Measurements from ENCODE around the gene MAPRE3.
A peak's percentile ranks its signal among the peaks of the same experiment; 100 is the strongest.

Gene MAPRE3

DNA sequence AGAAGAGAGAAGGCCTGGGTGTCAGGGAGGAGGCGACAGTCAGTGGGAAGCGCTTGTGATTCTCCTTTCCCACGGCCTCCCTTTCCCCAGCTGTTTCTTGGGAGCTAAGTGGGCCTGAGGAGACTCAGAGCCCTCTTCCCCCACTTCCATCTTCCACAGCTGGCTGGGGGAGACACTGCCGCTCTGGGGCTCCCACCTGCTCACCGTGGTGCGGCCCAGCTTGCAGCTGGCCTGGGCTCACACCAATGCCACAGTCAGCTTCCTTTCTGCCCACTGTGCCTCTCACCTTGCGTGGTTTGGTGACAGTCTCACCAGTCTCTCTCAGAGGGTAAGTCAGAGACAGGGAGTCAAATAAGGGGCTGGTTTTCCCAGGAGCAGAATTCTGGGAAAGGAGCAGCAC is 69.4 kb downstream of the MAPRE3 start:
- DNase-seq (ENCODE audit: low read depth in 2 of 2), result no peak

DNA sequence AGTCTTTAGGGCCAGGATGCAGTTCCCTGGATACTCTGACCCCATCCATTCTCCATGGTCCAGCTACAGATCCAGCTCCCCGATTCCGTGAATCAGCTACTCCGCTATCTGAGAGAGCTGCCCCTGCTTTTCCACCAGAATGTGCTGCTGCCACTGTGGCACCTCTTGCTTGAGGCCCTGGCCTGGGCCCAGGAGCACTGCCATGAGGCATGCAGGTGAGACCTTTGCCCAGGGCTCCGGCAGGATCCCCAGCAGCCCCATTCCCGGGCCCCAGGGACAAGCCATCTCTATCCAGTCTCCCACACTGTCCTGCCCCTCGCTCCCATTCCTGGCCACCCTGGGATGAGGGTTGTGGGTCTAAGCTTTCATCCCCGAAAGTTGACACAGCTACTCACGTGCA is 69.8 kb downstream of the MAPRE3 start:
- no peak for DNase-seq (ENCODE audit: low read depth in 2 of 2)

DNA sequence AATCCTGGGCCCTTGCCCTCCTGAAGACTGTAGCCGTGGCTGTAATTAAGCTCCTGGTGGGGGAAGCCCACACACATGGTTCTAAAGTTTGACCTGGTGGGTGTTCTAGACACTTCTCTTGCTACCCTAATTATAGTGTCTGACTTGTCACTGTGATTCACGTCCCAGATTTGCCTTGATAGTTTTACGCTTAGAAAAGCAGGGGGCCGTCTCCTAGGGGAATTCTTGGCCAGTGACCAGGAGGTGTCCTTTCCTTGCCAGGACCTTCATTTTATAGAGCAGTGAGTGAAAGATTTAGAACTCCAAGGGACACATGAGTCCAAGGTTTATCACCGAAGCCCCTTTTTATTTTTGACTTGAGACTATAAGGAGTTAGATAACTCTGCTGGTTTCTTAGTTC is 71.3 kb downstream of the MAPRE3 start:
- DNase-seq (ENCODE audit: low read depth in 2 of 2), result no peak

DNA sequence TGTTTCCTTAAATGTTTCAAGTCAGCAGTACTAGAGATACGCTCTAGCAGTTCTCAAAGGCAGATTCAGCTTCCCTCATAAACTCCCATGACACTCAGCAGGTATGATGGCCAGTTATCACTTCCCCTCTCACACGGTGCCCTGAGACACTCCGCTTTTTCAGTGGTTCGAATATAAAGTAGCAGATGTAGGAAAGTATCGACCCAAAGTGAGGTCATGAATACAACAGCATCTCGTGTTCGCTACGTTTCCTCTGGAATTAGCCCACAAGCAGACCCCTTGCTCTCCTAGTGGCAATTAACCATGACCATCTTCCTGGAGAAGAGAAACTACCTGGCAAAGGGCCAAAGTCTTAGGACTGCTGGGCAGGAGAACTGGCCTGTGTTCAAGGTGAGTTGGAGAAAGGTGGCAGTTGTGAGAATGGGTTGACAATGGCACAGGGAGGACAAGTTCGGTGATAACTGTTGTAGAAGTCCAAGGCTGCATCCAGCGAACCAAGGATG is 71.8 kb downstream of the MAPRE3 start:
- DNase-seq (ENCODE audit: low read depth in 2 of 2), result no peak

DNA sequence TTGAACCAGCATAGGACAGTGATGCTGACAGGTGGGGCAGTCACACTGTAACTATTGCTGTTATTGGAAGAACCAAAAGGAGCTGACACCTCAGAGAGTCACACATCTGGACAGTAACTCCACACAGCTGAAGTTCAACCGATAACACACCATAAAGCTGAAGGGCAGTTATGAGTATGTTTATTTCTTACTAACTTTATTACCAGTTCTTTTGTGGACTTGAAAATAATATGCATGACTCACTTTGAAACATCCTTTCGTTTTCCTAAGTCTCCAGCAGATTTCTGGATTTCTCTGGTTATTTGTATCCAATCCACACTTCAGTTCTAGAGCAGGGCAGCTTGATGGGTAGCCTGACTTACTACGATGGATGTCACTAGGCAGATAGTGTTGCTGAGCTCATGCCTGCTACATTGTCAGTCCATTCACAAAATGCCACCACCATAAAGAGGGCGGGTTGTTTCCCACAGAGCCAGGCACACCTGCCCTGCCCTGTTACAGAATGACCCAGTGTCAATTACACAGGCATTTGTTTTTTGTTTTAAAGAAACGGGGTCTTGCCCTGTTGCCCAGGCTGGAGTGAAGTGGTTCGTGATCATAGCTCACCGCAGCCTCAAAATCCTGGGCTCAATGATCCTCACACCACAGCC is 72.7 kb downstream of the MAPRE3 start:
- DNase-seq (ENCODE audit: low read depth in 2 of 2), result no peak

DNA sequence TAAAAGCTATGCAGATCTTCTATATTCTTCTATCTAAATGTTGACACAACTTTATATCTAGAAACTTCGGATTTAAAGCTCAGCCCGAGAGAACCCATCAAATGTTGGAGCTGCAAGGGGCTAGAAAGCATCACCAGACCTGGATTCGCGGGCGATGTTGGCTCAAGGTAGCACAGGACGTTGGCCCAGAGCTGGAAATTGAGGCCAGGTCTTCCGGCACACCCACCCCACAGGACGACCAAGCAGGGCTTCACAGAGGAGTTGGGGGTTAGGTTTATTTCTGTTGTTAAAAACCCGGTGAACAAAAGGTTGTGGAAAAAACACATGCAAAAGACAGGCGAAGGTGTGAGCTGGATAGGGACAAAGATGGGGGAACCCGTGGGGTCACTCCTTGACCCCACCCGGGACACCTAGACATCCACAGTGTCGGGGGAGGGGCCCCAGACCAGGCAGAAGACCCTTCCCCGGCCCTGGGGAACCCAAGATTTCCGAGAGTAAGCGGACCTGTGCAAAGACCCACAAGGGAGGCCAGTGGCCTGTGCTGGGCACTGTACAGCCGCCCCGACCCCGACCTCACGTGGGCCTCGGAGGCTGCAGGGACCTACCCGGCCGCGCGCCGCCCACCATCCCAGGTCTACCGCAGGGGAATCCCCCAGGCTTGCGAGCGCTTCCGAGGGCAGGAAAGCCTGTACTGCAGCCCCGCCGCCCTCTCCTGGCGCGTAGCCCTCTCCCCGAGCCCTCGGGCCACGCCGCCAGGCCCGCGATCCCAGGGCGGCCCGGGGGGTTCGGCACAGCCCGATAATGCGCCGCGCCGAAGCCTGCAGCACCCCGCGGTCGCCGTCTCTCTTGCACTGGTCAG is 79.2 kb downstream of the MAPRE3 start:
- peak; percentile 47 to 66 for DNase-seq (ENCODE audit: low read depth in 2 of 2)

DNA sequence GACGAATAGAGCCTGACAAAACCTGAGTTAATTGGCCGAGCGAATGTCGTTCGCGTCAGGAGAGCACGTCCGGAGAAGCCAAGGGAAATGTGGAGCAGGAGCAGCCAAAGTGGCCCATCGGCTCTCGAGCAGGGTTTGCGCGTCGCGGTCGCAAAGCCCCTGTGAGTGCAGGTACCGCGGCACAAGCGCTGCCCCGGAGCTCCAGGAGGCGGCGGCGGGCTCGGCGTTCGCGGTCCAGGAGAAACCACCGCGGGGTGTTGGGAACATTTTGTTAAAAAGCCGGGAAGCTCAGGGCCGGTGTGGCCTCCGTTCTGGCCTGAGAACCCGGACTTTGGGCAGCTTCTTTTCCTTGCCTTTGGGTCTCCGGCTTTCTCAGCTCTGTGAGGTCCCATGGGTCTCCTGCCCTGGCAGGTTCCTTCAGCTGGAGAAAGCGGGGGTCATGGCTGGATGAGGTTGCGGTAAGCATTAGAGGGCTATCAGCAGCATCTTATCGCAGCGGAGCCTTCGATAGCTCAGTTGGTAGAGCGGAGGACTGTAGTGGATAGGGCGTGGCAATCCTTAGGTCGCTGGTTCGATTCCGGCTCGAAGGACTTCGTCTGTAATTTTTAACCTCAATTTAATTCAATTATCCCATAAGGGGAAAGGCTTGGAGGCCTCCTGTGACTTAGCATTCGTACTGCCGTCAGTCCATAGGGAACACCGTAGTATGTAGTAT is 80.0 kb downstream of the MAPRE3 start:
- peak; percentile 89 to 92 for DNase-seq (ENCODE audit: low read depth in 2 of 2)

DNA sequence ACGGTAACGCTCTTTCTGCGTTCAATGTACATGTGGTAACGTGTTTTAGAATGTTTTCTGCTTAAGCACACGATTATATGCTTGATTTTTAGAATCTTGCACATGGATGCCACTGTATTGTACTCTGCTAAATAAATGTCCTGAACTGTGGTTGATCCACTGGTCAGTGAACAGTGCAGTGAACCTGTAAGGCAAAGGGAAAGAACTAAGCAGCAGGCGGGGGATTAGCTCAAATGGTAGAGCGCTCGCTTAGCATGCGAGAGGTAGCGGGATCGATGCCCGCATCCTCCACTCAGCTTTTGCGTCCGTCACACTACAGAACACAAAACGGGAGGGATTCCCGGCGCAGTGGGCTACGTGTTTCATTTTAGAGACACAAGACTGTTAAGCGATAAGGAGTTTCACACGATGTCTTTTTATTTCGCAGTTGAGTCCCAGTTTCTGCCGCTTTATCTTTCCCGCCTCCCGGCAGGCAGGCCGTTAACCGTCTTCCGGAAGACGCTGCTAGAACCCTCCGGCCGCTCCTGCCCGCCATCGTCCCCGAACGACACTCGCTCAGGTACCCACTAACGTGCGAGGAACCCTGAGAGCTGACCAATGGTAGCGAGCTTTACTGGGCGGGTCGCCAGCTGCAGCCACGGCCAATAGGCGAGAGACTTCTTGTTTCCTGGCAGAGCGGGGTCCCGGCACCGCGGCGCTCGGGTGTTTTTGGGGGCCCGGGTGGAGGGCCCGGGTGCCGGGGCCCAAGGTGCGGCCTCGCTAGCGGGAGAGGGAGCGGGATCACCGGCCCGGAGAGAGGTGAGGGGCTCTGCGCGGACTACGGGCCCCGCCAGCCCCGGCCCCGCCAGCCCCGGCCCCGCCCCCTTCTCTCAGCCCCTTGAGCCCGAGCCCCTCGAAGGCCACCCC is 80.8 kb downstream of the MAPRE3 start, which contains the start of gene AGBL5:
Gene AGBL5 (plus strand): TSS at position 673 of the 906 bp plus-strand sequence. CDS start 1,291 bp downstream, outside the sequence.
- DNase-seq (ENCODE audit: low read depth in 2 of 2), result peak; percentile 92

DNA sequence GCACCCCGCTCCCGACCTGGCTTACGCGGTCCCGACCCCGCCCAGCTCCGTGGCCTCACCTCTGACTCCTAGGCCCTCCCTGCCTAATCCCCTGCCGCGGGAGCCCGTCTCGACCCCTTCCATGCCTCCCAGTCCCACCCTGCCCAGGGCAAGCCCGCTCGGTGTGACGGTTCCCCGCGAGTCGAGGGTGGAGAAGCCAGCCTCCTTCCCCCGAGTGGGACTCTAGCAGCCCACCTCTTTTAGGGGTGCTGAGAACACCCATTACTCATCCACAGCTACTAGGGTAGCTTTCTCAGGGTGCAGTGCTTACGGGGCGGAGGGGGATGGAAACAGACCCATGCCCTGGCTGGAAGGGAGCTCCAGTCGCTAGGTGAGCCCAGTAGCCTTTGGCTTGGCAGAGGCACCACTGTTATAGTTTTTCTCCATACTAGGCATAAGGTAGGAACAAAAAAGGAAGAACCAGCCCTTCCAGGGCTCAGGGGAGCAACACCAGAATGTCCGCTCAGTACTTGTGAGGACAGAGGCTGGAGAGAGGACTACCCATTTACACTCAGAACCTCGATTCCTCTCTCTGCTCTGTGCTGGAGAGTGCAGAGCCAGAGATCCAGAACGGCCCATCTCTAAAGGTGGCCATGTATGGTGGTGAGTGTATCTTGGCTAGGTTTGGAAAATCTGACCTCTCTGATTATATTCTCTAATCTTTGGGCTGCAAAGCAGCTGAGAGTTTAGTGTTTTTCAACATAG is 81.6 kb downstream of the MAPRE3 start:
- no peak for DNase-seq (ENCODE audit: low read depth in 2 of 2)

DNA sequence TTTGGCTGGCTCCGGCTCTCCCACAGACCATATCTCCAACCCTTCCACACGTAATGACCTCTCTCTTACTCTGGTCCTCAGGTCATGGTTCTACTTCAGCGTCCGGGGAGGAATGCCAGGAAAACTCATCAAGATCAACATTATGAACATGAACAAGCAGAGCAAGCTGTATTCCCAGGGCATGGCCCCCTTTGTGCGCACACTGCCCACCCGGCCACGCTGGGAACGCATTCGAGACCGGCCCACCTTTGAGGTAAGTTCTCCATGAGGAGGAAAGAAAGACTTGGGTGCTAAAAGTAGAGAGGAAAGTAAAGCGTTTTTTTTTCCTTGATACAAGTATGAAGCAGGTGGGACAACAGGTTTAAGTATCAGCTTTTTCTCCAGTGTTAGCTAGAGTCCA is 82.9 kb downstream of the MAPRE3 start:
- DNase-seq (ENCODE audit: low read depth in 2 of 2), result no peak

DNA sequence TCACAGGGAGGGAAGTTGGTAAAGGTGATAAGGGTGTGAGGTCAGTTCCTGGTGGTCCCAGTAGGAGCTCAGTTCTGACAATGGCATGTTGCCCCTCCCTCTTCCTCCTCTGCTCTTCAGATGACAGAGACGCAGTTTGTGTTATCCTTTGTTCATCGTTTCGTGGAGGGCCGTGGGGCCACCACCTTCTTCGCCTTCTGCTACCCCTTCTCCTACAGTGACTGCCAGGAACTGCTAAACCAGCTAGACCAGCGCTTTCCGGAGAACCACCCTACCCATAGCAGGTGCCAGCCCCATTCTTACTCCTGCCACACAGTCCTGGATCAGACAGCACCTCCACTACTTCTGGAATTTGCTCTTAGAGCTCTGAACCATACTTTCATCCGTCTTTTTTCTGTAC is 83.3 kb downstream of the MAPRE3 start:
- no peak for DNase-seq (ENCODE audit: low read depth in 2 of 2)

DNA sequence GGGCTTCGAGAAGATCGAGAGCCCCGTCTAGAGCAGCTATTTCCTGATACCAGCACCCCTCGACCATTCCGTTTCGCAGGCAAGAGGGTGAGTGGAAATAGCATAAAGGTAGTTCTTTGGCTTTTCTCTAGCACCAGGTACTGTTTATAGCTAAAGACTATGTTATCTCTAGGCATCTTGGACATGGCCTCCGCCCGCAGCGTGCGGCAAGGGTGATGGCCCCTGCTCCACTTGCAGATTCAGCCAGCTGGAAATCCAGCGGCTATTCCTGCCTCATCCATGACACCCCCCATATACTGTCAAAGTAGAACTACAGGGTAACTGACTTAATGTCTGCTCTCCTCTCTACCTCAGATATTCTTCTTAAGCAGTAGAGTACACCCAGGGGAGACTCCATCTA is 84.3 kb downstream of the MAPRE3 start:
- DNase-seq (ENCODE audit: low read depth in 2 of 2), result no peak

DNA sequence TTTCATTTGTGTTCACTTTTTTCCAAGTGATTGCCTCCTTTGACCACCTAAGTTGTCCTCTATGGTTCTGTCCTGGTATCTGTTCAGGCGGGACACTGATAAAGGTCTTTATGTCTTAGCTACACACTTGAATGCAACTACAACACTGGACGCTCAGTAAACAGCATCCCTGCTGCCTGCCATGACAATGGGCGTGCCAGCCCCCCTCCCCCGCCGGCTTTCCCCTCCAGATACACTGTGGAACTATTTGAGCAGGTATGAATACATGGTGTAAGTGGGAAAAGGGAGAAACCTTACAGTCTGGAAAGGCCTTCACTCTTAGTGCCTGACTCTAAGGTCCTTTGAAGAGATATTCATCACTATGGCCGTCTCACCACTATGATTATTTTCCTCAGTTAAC is 86.7 kb downstream of the MAPRE3 start:
- DNase-seq (ENCODE audit: low read depth in 2 of 2), result no peak

DNA sequence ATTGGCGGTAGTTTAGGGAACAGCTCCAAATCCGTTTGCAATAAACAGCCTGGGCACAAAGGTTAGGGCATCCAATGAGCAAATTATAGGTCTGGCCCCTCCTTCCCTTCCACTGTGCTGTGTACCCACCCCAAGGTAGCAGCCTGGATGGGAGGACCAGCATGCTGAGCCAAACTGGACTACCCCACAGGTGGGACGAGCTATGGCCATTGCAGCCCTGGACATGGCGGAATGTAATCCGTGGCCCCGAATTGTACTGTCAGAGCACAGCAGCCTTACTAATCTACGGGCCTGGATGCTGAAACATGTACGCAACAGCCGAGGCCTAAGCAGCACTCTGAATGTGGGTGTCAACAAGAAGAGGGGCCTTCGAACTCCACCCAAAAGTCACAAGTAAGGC is 87.8 kb downstream of the MAPRE3 start:
- no peak for DNase-seq (ENCODE audit: low read depth in 2 of 2)

DNA sequence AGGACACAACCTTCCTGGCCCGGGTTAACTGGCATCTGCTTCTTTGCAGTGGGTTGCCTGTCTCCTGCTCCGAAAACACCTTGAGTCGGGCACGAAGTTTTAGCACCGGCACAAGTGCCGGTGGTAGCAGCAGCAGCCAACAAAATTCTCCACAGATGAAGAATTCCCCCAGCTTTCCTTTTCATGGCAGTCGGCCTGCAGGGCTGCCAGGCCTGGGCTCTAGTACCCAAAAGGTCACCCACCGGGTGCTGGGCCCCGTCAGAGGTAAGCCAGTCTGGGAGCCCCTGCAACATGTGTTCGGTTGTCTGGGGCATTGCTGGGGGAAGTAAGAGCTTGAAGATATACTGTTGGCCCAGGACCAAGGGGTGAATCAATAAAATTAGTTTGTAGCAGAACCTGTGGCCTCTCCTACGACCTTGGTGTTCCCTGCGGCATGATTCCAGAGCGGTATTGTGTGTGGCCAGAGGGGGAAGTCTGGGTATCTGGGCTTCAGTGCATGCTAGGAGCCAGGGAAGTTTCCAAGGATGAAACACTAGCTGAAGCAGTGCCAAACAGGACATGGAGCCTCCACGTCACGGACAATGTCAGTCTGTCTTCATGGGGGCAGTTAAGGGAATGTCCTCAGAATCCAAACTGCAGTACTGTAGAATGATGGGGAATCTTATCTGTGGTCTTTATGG is 88.8 kb downstream of the MAPRE3 start:
- no peak for DNase-seq (ENCODE audit: low read depth in 2 of 2)

DNA sequence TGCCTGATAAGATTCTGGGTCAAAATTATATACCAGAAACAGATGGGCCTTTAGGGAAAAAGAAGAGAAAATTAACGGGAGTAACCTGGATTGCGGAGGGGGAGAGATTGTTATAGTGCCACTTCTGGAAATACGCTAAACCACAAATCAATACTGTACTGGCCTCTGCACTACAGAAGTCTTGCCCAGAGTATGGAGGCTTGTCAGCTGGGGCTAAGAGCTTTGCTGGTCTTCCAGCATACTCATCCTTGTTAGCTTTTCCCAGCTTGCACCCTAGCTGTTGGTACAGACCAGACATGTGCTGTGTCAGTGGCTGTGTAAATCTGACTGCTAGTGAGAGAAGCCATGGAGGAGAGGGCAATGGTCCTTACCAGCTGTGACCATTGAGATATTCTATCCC is 89.9 kb downstream of the MAPRE3 start:
- no peak for DNase-seq (ENCODE audit: low read depth in 2 of 2)

DNA sequence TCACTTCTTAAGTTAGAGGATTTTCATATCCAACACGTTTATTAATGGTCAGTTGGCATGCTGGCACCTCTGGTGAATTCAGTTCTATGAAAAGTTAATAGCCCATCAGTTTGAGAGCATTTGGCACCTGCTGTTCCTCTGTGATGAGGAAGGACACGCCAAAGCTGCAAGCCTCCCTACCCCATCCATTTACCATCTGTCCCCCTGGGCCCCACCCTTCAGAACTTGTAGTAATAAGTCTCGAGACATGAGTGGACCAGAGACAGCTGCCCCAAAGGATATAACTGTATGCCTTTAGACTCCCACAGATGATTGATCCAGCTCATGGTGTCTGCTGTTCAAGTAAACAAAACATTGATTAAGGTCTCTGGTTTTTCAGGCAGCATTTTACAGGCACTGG is 94.7 kb downstream of the MAPRE3 start:
- DNase-seq (ENCODE audit: low read depth in 2 of 2), result no peak

DNA sequence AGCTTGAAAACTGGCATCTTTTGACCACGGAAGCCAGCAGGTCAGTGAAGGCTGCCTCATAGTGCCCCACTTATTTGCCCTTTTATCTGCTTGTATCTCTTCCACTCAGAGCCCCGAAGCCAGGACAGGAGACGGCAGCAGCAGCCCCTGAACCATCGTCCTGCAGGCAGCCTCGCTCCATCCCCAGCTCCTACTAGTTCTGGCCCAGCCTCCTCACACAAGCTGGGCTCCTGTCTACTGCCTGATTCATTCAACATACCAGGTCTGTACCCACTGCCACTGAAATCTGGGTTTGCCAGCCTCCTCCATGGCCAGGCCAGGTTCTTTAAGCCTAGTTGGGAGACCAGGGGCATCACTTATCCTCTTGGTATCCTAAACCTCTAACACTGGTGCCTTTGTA is 96.9 kb downstream of the MAPRE3 start:
- DNase-seq (ENCODE audit: low read depth in 2 of 2), result no peak

DNA sequence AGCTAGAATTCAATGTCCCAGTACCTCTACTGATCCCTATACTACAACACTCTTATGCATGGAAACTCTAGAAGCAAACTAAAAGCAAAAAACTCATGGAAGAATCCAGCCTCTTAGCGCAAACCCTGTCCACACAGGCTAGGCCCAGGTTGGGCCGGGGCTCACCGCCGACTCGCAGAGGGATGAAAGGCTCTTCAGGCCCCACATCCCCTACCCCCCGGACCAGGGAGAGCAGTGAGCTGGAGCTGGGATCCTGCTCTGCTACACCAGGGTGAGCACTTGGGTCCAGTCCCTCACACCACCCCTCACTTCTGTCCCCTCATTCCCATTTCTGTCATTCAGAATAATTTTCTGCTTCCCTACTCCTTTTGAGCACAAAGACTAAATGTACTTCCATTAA is 99.0 kb downstream of the MAPRE3 start:
- DNase-seq (ENCODE audit: low read depth in 2 of 2), result no peak

DNA sequence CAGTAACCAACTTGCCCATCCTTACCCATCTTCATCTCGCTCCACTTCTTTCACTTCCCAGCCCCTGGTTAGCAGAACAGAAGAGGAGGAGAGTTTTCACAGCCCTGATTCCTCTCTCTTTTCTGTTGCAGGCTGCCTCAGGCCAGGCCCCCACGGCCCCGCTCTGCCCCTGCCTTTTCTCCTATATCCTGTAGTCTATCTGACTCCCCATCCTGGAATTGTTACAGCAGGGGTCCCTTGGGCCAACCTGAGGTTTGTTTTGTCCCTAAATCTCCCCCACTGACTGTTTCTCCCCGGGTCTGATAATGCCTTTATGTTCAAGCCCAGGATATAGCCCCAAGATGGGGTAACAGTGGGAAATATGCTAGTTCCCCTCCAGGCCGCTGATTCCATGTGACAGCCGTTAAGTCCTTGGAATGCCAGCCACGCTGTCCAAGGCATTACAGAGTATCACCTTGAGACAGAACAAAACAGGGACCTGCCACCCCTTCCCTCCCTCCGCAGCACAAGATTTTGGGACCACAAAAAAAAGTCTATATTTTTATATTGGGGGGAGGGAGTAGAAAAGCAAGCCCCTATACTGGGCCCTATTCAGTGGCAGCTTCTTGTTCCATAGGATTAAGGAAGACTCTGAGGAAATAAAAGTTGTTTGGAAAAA is 99.7 kb downstream of the MAPRE3 start:
- DNase-seq (ENCODE audit: low read depth in 2 of 2), result no peak
